Natural killer cell (primary cell): ENCODE data around the gene DRAP1. TPM values are rescaled to one million over a fixed set of nuclear protein-coding genes. Genes with fewer than 3 reads are reported as not detected.

Source experiments
- ATAC-seq, 3 donors: fragments of 150-1000 bp in 2 of 3; fragments of 200-7000 bp in 1 of 3; cut with Tn5 transposase; 1 replicate in 1 of 3; 2 replicates in 2 of 3; pipeline ENCODE4 v1.10.0; 2021; ENCODE audit warnings: mild to moderate bottlenecking in 2 of 3, moderate library complexity in 2 of 3
- DNase-seq, 2 donors: peaks; one replicate each; pipeline versions ENCODE4 v3.0.0 to v3.0.0-alpha.2; 2013 to 2021; ENCODE audit warnings: mixed read lengths in 1 of 2
- H3K27ac ChIP-seq: one replicate; pipeline ENCODE4 v1.5.1; 2013; ENCODE audit warnings: mild to moderate bottlenecking, low read length
- H3K27me3 ChIP-seq: one replicate; pipeline ENCODE4 v1.6.1; 2013; ENCODE audit warnings: low read length; ENCODE audit not compliant: control insufficient read depth, insufficient read depth
- H3K36me3 ChIP-seq: one replicate; pipeline ENCODE4 v1.6.1; 2013; ENCODE audit warnings: low read length; ENCODE audit not compliant: control insufficient read depth, insufficient read depth
- H3K4me1 ChIP-seq: one replicate; pipeline ENCODE4 v1.6.1; 2013; ENCODE audit warnings: low read length; ENCODE audit not compliant: control insufficient read depth, insufficient read depth
- H3K4me3 ChIP-seq: one replicate; pipeline ENCODE4 v1.5.1; 2013; ENCODE audit warnings: low read length
- H3K9me3 ChIP-seq: one replicate; pipeline ENCODE4 v1.6.1; 2013; ENCODE audit warnings: low read length; ENCODE audit not compliant: control insufficient read depth, insufficient read depth
- H3K27ac Mint-ChIP-seq, 2 donors: one replicate each; pipeline ENCODE4 v1.8.0; 2022; ENCODE audit warnings: mild to moderate bottlenecking in 2 of 2, mixed read lengths in 2 of 2, moderate library complexity in 1 of 2
- H3K27me3 Mint-ChIP-seq, 2 donors: one replicate each; pipeline ENCODE4 v1.8.0; 2022; ENCODE audit warnings: low read depth in 2 of 2, mixed read lengths in 2 of 2
- H3K36me3 Mint-ChIP-seq: one replicate; pipeline ENCODE4 v1.8.0; 2022; ENCODE audit warnings: mixed read lengths
- H3K4me1 Mint-ChIP-seq, 2 donors: one replicate each; pipeline ENCODE4 v1.8.0; 2022; ENCODE audit warnings: mixed read lengths in 2 of 2
- H3K4me3 Mint-ChIP-seq: one replicate; pipeline ENCODE4 v1.8.0; 2022; ENCODE audit warnings: mild to moderate bottlenecking, moderate library complexity, mixed read lengths
- H3K9me3 Mint-ChIP-seq, 2 donors: one replicate each; pipeline ENCODE4 v1.8.0; 2022; ENCODE audit warnings: mixed read lengths in 2 of 2
- WGBS: methylation state at CpG from one replicate; pipeline ENCODE4 v1.1.7; 2013; ENCODE audit warnings: missing lambda C conversion rate; ENCODE audit not compliant: insufficient coverage; 5-methylcytosine and 5-hydroxymethylcytosine counted together
- intact Hi-C: fragments of 100-400 bp; cut with micrococcal nuclease; formaldehyde crosslinking; loops from one replicate; pipeline ENCODE4 v1.14.2; 2022
- total RNA-seq, 4 donors: library from RNA; stranded (reverse); fragments of 120-200 nt in 1 of 4; gene quantifications; one replicate each; pipeline versions ENCODE4 v1.2.3 to v1.2.4, GENCODE V29; 2013 to 2022
- TF ChIP-seq, protein P1 (sequence below): fragments of 200-600 bp; IDR thresholded peaks from one replicate; pipeline ENCODE4 v1.8.0; 2022; ENCODE audit warnings: antibody characterized with exemption

DRAP1 gene
- total RNA-seq, 3 donors from 2014 or later (not counting 1 experiment from before 2014, with no cell fraction given), result 114 to 115 (median 115) TPM

- H3K4me3 Mint-ChIP-seq, result no peak overlapping the region
Measured at GRCh38 chr11:65915821-65916251, 3.4 kb upstream of the DRAP1 start.

DNA sequence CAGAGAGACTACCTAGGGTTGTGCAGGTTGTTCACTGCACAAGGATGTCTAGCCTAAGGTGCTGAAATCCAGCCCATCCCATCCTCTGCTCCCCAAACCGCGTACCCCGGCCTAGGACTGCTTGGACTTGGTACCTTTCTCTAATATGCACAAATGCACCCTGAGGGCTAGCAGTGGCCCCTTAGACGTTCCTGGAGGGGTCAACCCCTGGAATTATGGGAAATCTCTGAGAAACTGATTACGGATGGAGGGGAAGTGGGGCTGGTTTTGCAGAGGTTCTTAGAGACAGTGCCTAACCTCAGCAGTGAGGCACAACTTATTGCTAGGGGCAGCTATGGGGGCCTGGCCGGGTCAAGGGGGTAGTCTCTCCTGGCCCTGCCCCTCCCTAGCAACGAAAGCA is 2.8 kb upstream of the DRAP1 start:
- H3K4me3 ChIP-seq, result no peak overlapping the region
- TF ChIP-seq, protein P1, sequence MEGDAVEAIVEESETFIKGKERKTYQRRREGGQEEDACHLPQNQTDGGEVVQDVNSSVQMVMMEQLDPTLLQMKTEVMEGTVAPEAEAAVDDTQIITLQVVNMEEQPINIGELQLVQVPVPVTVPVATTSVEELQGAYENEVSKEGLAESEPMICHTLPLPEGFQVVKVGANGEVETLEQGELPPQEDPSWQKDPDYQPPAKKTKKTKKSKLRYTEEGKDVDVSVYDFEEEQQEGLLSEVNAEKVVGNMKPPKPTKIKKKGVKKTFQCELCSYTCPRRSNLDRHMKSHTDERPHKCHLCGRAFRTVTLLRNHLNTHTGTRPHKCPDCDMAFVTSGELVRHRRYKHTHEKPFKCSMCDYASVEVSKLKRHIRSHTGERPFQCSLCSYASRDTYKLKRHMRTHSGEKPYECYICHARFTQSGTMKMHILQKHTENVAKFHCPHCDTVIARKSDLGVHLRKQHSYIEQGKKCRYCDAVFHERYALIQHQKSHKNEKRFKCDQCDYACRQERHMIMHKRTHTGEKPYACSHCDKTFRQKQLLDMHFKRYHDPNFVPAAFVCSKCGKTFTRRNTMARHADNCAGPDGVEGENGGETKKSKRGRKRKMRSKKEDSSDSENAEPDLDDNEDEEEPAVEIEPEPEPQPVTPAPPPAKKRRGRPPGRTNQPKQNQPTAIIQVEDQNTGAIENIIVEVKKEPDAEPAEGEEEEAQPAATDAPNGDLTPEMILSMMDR, result no peak
- no peaks in the 10 kb centered on the region for H3K27me3 ChIP-seq
- no peaks in the 10 kb centered on the region for H3K27me3 Mint-ChIP-seq
- H3K27ac ChIP-seq, result no peak overlapping the region
- peaks cover 53% of the 10 kb centered on the region for H3K4me1 ChIP-seq
- H3K4me3 Mint-ChIP-seq, result peak overlapping the region; percentile 65
- intact Hi-C loops, result loop anchor here (5.0 kb wide), 1 partner anchor 59 kb away; the partner anchor contains the start of gene CFL1
- DNase-seq (no peak), ATAC-seq (no peak)
- no peaks in the 10 kb centered on the region for H3K9me3 ChIP-seq
- H3K36me3 Mint-ChIP-seq, result no peaks in the 10 kb centered on the region
- peak overlapping the region in 1 of 2 donors; percentile 43 for H3K27ac Mint-ChIP-seq
- peaks cover 12% of the 10 kb centered on the region for H3K36me3 ChIP-seq
- WGBS, result 89% methylated on average over 4 of the region's 7 CpGs
- no peaks in the 10 kb centered on the region for H3K9me3 Mint-ChIP-seq
- H3K4me1 Mint-ChIP-seq, result peaks cover 24 to 41% of the 10 kb centered on the region in 2 donors

More at GRCh38 chr11:65915821-65916251, 3.4 kb upstream of the DRAP1 start:
- H3K4me3 ChIP-seq, result no peak overlapping the region
- Mint-ChIP-seq H3K36me3 (no peaks in the 10 kb centered on the region), H3K9me3 (no peaks in the 10 kb centered on the region), H3K4me1 (peaks cover 24 to 41% of the 10 kb centered on the region in 2 donors), H3K27ac (no peak overlapping the region), H3K27me3 (no peaks in the 10 kb centered on the region)
- WGBS, result 54% methylated on average over 13 of the region's 13 CpGs
- H3K4me1 ChIP-seq, result peaks cover 47% of the 10 kb centered on the region
- no peak overlapping the region for H3K27ac ChIP-seq
- ATAC-seq, result no peak
- no peak for DNase-seq
- TF ChIP-seq, protein P1, result no peak
- H3K9me3 ChIP-seq, result no peaks in the 10 kb centered on the region
- no peaks in the 10 kb centered on the region for H3K27me3 ChIP-seq
- peaks cover 8% of the 10 kb centered on the region for H3K36me3 ChIP-seq
- intact Hi-C loops, result loop anchor here (5.0 kb wide), 1 partner anchor 59 kb away; the partner anchor contains the start of gene CFL1

GRCh38 chr11:65917077-65917433 is 2.2 kb upstream of the DRAP1 start:
- no peak overlapping the region for H3K27ac ChIP-seq
- WGBS, result 100% methylated on average over 3 of the region's 3 CpGs
- intact Hi-C loops, result loop anchor here (5.0 kb wide), 1 partner anchor 60 kb away; the partner anchor contains the start of gene CFL1
- H3K36me3 Mint-ChIP-seq, result no peaks in the 10 kb centered on the region
- no peaks in the 10 kb centered on the region for H3K9me3 Mint-ChIP-seq
- no peaks in the 10 kb centered on the region for H3K9me3 ChIP-seq
- peak overlapping the region; percentile 43 to 49 for H3K27ac Mint-ChIP-seq
- DNase-seq (no peak), ATAC-seq (no peak)
- H3K4me1 ChIP-seq, result peaks cover 54% of the 10 kb centered on the region
- H3K36me3 ChIP-seq, result peaks cover 16% of the 10 kb centered on the region
- H3K4me3 Mint-ChIP-seq, result peak overlapping the region; percentile 65
- TF ChIP-seq, protein P1, result no peak
- H3K4me1 Mint-ChIP-seq, result peaks cover 24 to 46% of the 10 kb centered on the region in 2 donors
- H3K27me3 Mint-ChIP-seq, result no peaks in the 10 kb centered on the region
- H3K27me3 ChIP-seq, result no peaks in the 10 kb centered on the region
- H3K4me3 ChIP-seq, result no peak overlapping the region
